ENCODE measurements around the gene EGFL7. TPM values are rescaled to one million over a fixed set of nuclear protein-coding genes. Genes with fewer than 3 reads are reported as not detected.
A peak's percentile ranks its signal among the peaks of the same experiment; 100 is the strongest.

The EGFL7 gene
- total and polyA plus RNA-seq, 4 donors: 32.1 to 39.7 (median 36.5) TPM

GRCh38 chr9:136684799-136685198 lies 22.1 kb downstream of the EGFL7 start:
- Histone ChIP-seq H3K9me3 (ENCODE audit: control insufficient read depth in 4 of 4, low read length in 3 of 4) (no peaks in the 10 kb centered on the region), H3K4me3 (ENCODE audit: low read depth in 1 of 3, low read length in 3 of 3) (peak overlapping the region in 1 of 3 donors; percentile 89), H3K27me3 (ENCODE audit: control insufficient read depth in 4 of 4, insufficient read depth in 4 of 4, low read length in 3 of 4) (no peaks in the 10 kb centered on the region), H3K27ac (ENCODE audit: low read depth in 1 of 2, low read length in 2 of 2) (no peak overlapping the region), H3K4me1 (ENCODE audit: control insufficient read depth in 4 of 4, insufficient read depth in 4 of 4, low read length in 3 of 4) (peaks cover 43 to 78% (median 65%) of the 10 kb centered on the region in 4 donors), H3K9ac (ENCODE audit: low read depth in 1 of 2, low read length in 2 of 2) (peak overlapping the region in 1 of 2 donors; percentile 44), H3K36me3 (ENCODE audit: control insufficient read depth in 4 of 4, insufficient read depth in 3 of 4, low read depth in 1 of 4, low read length in 3 of 4) (no peaks in the 10 kb centered on the region)
- DNase-seq (ENCODE audit: low spot score): no peak
- 79% methylated on average over 15 of the region's 15 CpGs for WGBS
- TF ChIP-seq TAF1 (conservative IDR thresholded peaks at IDR 0.05): no peak
- TF ChIP-seq HNF4G (IDR thresholded peaks at IDR 0.05): no peak
- TF ChIP-seq SP1 (IDR thresholded peaks at IDR 0.05): no peak
- no peak for TF ChIP-seq EGR1 (IDR thresholded peaks at IDR 0.05; ENCODE audit: low read depth in 2 of 2)
- TF ChIP-seq RXRA (IDR thresholded peaks at IDR 0.05): no peak
- no peak for TF ChIP-seq REST (IDR thresholded peaks at IDR 0.05)
- no peak for TF ChIP-seq NR2F2 (IDR thresholded peaks at IDR 0.05)
- no peak for TF ChIP-seq FOXA2 (IDR thresholded peaks at IDR 0.05)
- TF ChIP-seq RAD21 (IDR thresholded peaks at IDR 0.05): no peak
- no peak for TF ChIP-seq YY1 (IDR thresholded peaks at IDR 0.05)
- TF ChIP-seq ATF3 (IDR thresholded peaks at IDR 0.05): no peak
- no peak for TF ChIP-seq GABPA (IDR thresholded peaks at IDR 0.05 in 1 of 2, conservative IDR thresholded peaks at IDR 0.05 in 1 of 2)
- TF ChIP-seq FOXA1 (IDR thresholded peaks at IDR 0.05): no peak
- no peak for TF ChIP-seq ZBTB33 (IDR thresholded peaks at IDR 0.05)
- no peak for TF ChIP-seq CTCF (IDR thresholded peaks at IDR 0.05; ENCODE audit: low read depth, low read length, missing input control)
- TF ChIP-seq HNF4A (conservative IDR thresholded peaks at IDR 0.05): no peak
- TF ChIP-seq MAX (IDR thresholded peaks at IDR 0.05): no peak
- TF ChIP-seq JUND (IDR thresholded peaks at IDR 0.05): no peak
